Measurements from ENCODE around the gene LY6G6C. TPM values are rescaled to one million over a fixed set of nuclear protein-coding genes. Genes with fewer than 3 reads are reported as not detected.

Gene LY6G6C
- total and polyA plus RNA-seq, 2 experiments from 2014 or later: not detected

- TF ChIP-seq ZNF462 (CRISPR knock-in tag; IDR thresholded peaks at IDR 0.05): no peak
- no peak for TF ChIP-seq STAT1 (IDR thresholded peaks at IDR 0.05; ENCODE audit: unreplicated experiment)
- no peak for TF ChIP-seq ETS1 (IDR thresholded peaks at IDR 0.05)
Measured at GRCh38 chr6:31761343-31761742, 39.8 kb upstream of the LY6G6C start (continued).

GRCh38 chr6:31760790-31761189 lies 39.2 kb upstream of the LY6G6C start:
- Histone ChIP-seq H3K27ac (ENCODE audit: low read depth) (no peak overlapping the region), H4K20me1 (replicated peaks; ENCODE audit: insufficient read depth) (0 out of 2 replicates have a peak, but pooled peaks cover under 1% of the 10 kb centered on the region), H3K27me3 (ENCODE audit: insufficient read depth) (no peaks in the 10 kb centered on the region), H3K4me1 (ENCODE audit: insufficient read depth) (peaks cover 4% of the 10 kb centered on the region; the same call in 1 of the 2 replicates), H3K9me2 (ENCODE audit: insufficient read depth) (no peaks in the 10 kb centered on the region), H3K79me2 (replicated peaks; ENCODE audit: insufficient read depth) (no peaks in the 10 kb centered on the region), H3K4me3 (no peak overlapping the region), H3K36me3 (ENCODE audit: insufficient read depth) (no peaks in the 10 kb centered on the region), H2AFZ (no peak overlapping the region), H3K4me2 (no peak overlapping the region), H3F3A (replicated peaks; ENCODE audit: low read depth) (0 out of 2 replicates have a peak, but pooled peaks cover 2% of the 10 kb centered on the region)
- DNase-seq (ENCODE audit: low spot score): no peak
- H3K4me1 Mint-ChIP-seq: peaks cover 17% of the 10 kb centered on the region
- no peak for ATAC-seq
- H3K9me3 Mint-ChIP-seq: no peaks in the 10 kb centered on the region; the same call in 2 of the 3 replicates
- peaks cover 22% of the 10 kb centered on the region for H3K36me3 Mint-ChIP-seq (ENCODE audit: low read depth)
- peaks cover 3% of the 10 kb centered on the region for H3K27me3 Mint-ChIP-seq (ENCODE audit: insufficient read depth, low read depth, poor library complexity)
- no peak overlapping the region for H3K27ac Mint-ChIP-seq
- no peak overlapping the region; the same call in 2 of the 3 replicates for H3K4me3 Mint-ChIP-seq
- TF ChIP-seq NANOG (IDR thresholded peaks at IDR 0.05; ENCODE audit: borderline replicate concordance): no peak
- TF ChIP-seq REST (IDR thresholded peaks at IDR 0.05; ENCODE audit: unreplicated experiment): no peak
- no peak for TF ChIP-seq CREB1 (CRISPR knock-in tag; IDR thresholded peaks at IDR 0.05; ENCODE audit: low read depth)
- TF ChIP-seq ZNF331 (CRISPR knock-in tag; IDR thresholded peaks at IDR 0.05; ENCODE audit: low read depth): no peak
- no peak for TF ChIP-seq POLR2AphosphoS5 (IDR thresholded peaks at IDR 0.05; ENCODE audit: low read depth)
- no peak for TF ChIP-seq EZH2phosphoT487 (IDR thresholded peaks at IDR 0.05; ENCODE audit: unreplicated experiment)
- TF ChIP-seq JUNB (IDR thresholded peaks at IDR 0.05; ENCODE audit: unreplicated experiment): no peak
- no peak for TF ChIP-seq CTCF (conservative IDR thresholded peaks at IDR 0.05; ENCODE audit: low read depth in 2 of 2)
- no peak for TF ChIP-seq STAT1 (IDR thresholded peaks at IDR 0.05; ENCODE audit: unreplicated experiment)
- no peak for TF ChIP-seq ETS1 (IDR thresholded peaks at IDR 0.05)
